ENCODE results near the gene DCST2.

DCST2 gene

DNA sequence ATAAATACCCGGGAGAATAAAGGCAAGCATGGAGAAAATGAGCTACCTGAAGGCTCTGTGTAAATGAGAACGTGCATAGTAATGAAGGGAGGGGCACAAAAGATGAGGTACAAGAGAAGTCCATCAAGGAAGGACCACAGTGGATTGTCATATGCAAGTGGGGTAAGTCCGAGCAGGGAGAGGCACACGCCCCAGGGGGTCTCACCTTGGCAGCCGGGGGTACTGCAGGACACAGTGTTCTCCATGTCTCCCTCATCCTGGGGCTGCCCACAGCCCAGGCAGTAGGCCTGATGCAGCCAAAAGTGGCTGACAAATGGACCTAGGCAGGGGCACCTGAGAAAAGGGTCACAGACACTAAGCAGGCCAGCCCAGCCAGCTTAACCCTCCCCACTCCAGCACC, 10.0 kb downstream of the DCST2 start:
- DNase-seq, result no peak

DNA sequence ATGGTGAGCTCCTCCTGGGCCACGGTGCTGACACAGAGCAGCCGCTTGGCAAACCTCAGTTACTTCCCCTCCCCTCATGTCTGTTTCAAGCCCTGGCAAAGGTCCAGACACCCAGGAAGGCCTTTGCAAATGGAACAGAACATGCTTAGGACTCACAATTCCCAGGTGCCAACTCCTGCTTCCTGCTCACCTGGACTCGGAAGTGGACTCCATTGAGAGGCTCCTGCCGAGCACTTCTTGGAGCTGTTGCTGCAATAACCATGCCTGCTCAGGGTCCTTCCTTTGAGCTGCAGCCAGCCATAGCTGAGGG, 10.7 kb downstream of the DCST2 start:
- DNase-seq, result no peak

DNA sequence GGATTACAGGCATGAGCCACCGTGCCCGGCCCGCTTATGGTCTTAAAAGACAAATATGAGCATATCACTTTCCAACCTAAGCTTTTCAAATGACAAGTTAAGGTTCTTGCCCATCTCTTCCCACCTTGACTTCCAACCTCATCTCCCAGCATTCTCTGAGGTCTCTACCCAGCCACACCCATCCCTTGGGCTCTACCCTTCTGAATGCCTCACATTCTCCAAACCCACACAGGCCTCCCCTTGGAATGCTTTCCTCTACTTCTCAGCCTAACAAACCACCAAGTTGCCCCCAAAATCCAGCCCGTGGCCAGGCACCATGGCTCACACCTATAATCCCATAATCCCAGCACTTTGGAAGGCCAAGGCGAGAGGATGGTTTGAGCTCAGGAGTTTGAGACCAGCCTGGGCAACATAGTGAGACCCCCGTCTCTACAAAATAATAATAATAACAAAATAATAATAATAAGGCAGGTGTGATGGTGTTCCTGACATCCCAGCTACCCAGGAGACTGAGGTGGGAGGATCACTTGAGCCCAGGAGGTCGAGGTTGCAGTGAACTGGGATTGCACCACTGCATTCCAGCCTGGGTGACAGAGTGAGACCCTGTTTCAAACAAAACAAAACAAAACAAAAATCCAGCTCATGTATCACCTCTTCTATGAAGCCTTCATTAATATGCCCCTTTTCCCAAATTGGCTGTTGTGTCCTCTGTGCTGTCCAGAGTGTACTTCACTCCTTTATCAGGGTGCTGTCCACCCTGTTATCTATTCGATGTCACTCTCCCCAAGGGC, 11.2 kb downstream of the DCST2 start:
- DNase-seq, result no peak

DNA sequence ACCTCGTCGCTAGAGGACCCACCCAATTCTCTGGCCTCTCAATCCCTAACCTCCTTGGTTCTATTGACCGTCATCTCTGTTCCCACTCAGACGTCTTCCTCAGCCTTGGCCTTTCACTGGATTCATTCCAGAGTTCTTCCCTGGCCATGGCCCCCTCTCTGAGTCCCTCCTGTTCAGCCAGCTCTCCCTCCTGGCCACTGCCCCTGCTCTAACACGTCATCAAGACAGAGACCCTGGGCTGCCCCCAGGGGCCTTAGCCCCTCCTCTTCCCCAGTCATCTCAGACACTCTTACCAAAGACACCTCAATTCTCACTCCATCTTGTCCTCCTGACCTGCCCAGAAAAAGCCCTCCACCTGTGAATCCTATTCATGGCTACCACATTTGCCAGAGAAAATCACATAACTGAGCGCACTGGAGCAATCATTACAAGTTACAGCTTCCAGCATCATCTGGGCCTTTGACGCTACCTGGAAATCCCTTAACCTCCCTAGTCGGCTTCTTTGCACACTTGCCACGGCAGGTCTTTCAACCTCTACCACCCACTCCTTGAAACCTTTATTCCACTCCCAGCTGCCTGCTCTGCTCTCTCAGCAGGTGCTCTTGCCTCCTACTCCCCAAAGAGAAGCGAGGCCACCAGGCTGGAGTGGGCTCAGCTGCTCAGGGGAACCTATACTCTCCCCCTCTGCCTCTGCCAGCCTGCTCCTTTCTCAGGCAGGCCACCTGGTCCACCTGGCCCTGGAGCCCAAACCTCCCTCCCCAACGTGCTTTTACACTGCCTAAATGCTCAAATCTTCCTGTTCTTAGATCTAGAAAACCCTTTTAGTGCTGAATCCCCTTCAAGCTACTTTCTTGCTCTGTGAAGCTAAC, 14.0 kb downstream of the DCST2 start:
- peak; percentile 12 for DNase-seq

DNA sequence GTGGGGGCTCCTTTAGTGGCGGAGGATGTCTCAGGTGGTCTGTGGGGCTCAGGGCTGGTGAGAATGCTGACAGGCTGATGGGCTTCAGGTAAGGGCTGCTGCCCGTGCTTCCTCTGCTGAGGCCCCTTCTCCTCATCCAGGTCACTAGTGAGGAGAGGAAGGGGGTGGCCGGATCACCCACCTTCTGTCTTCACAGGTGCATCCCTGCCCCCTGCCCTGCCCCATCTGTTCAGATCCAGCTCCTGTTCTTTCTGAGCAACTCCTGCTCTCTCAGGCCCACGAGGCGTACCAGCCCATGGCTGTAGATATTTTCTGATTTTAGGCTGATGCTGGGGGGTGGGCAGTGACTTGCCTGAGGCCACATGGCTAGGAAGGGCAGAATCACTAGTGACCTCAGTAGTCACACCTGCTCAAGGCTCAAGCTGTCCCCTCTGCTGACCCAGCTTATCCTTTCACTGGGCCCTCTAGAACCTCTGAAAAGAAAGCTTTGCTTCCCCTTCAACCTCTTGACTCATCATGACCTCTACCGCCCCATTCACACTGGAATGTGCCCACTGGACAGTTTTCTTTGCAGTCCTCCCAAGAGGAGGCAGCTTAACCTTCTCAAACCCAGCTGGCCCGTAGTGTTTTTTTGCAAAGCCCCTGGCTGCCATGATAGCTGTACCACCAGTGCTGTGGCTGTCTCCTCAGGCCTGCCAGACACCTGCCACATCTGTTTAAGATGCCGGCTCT, 14.8 kb downstream of the DCST2 start:
- no peak for DNase-seq

DNA sequence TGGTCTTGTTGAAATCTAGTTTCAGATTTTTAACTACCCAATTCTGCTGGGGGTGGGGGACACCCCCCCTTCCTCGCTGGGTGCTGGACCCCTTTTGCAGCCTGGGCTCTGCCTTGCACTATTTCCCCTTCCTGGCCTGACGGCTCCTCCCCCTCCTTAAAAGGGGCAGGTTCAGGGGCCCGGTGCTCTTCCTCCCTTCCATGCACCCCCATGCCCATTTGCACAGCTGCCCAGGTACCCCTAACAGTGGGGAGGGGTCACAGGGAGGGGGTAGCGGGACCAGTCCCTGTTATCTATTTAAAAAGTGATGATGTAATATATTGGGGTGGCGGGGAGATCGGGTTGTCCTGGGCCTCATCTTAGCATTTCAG, 15.7 kb downstream of the DCST2 start:
- DNase-seq, result no peak

DNA sequence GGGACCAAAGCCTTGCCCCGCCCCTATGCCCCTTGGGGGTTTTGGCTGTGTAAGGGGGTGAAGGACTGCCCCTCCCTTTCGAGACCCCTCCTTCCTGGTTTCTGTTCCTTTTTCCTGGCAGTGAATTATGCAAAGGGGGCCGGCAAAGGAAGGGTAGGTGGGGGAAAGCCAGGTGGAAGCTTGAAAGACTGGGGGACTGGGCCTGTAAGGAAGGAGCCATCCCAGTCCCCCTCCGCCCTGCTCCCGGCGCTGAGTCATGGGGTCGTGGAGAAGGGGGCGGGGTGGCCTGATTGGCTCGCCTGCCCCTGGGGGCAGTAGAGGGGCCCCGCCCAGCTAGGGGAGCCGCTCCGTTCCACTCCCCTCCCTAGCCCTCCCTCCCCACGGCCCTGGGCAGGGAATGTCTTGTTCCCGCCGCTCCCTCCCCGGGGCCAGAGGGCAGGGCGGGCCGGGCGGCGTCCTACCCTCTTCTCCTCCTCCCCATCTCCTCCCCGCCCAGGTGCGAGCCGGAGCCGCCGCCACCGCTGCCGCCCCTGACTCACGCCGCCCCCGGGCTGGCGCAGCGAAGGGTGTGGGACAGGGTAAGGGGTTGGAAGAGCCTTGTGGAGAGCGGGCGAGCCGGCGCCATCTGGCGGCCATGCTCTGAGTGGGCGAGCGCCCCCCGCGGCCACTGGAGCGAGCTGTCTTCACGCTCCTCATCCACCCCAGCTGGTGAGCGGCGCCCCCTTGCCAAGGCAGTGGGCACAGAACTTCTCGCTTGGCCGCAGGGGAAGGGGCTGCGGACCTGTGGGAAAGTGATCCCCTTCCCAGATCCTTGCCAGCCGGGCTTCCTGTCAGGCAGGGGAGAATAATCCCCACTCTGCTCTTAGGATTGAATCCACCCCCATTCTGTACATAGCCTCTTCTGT, 16.3 kb downstream of the DCST2 start:
- DNase-seq, result peak; percentile 63

DNA sequence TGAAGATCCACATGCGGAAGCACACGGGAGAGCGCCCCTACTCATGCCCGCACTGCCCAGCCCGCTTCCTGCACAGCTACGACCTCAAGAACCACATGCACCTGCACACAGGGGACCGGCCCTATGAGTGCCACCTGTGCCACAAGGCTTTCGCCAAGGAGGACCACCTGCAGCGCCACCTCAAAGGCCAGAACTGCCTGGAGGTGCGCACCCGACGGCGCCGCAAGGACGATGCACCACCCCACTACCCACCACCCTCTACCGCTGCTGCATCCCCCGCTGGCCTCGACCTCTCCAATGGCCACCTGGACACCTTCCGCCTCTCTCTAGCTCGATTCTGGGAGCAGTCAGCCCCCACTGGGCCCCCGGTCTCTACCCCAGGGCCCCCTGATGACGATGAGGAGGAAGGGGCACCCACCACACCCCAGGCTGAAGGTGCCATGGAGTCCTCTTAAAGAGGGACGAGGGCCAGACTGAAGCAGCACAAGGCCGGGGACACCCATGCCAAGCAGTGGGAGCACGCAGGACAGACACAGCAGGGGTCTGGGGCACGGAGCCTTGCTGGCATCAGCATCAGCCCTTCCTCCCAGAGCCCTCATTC, 17.2 kb downstream of the DCST2 start:
- DNase-seq, result no peak

DNA sequence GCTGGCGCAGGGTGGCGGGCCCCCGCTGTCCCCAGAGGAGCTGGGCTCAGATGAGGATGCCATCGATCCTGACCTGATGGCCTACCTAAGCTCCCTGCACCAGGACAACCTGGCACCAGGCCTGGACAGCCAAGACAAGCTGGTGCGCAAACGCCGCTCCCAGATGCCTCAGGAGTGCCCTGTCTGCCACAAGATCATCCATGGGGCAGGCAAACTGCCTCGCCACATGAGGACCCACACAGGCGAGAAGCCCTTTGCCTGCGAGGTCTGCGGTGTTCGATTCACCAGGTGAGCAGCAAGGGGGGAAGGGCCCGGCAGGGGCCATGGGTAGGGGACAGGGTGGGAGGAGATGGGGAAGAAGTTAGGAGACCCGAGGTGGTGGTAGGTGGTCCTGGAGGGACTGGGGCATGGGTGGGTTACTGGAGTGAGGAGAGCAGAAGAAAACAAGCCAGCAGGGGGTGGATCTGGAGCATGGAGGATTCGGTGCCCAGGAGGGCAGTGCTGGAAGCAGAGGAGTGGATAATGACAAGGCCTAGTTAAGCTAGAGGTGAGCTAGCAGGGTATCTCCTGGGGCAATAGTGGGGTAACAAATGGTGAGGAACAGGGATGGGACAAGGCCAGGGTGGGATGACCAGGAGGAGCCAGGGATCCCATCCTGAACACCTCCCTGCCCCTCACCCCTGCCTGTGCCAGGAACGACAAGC, 17.9 kb downstream of the DCST2 start:
- DNase-seq, result no peak

DNA sequence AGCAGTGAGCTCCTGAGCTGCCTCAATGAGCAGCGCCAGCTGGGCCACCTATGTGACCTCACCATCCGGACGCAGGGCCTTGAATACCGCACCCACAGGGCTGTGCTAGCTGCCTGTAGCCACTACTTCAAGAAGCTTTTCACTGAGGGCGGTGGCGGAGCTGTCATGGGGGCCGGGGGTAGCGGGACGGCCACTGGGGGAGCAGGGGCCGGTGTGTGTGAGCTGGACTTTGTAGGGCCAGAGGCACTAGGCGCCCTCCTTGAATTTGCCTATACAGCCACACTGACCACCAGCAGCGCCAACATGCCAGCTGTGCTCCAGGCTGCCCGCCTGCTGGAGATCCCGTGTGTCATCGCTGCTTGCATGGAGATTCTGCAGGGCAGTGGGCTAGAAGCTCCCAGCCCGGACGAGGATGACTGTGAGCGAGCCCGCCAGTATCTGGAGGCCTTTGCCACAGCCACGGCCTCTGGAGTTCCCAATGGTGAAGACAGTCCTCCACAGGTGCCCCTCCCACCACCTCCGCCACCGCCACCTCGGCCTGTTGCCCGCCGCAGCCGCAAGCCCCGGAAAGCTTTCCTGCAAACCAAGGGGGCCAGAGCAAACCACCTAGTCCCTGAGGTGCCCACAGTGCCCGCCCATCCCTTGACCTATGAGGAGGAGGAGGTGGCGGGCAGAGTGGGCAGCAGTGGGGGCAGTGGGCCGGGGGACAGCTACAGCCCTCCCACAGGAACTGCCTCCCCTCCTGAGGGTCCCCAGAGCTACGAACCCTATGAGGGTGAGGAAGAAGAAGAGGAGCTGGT, 18.7 kb downstream of the DCST2 start:
- no peak for DNase-seq

DNA sequence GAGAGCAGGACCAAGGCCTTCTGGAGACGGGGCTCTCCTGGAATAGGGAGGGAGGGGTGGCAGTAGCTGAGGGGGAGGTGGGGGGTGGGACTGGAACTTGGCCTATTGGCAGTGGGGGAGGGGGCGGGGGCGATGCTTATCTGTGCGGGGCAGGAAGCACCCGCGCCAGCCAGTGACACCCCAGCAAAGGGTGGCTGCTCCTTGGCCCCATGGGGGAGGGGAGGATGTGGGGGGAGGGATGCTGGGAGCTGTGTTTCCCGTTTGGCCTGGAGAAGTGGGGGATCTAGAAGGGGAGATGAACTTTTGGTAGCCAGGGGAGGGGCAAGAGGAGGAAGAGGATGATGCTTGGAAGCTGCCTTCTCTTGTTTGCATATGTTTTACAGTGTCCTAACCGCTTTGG, 19.9 kb downstream of the DCST2 start:
- no peak for DNase-seq

DNA sequence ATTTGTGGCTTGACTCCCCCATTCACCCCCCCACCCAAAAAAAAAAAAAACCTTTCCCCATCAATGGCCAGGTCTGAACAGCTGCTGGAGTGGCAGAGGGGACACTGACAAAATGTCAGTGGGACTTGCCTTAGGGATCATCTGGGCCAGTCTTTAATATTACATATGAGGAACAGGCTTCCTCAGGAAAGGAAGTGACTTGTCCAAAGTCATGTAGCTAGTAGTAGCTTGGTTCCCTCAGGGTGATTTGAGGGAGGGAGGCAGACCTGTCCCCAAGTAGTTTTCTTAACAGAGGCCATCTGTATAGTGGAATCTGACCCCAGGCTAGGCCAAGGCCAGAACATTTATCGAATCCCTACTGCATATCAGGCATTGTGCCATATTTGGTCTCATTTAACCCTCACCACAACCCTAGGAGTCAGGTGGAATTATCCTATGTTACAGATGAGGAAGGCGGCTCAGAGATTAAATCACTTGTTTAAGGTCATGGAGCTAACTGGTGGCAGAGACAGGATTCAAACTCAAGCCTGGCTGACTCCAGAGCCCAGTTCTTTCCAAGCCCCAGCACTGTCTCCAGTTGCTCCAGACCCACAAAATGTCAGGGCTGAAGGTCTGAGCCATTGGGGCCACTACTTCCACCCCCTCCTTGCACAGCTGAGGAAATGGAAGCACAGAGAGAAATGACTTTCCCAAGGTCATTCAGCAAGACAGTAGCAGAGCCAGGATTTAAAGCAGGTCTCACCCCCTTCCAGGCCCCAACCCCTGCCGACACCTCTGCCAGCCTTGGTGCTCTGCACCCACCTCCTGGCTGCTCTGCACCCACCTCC, 20.6 kb downstream of the DCST2 start:
- DNase-seq, result no peak

DNA sequence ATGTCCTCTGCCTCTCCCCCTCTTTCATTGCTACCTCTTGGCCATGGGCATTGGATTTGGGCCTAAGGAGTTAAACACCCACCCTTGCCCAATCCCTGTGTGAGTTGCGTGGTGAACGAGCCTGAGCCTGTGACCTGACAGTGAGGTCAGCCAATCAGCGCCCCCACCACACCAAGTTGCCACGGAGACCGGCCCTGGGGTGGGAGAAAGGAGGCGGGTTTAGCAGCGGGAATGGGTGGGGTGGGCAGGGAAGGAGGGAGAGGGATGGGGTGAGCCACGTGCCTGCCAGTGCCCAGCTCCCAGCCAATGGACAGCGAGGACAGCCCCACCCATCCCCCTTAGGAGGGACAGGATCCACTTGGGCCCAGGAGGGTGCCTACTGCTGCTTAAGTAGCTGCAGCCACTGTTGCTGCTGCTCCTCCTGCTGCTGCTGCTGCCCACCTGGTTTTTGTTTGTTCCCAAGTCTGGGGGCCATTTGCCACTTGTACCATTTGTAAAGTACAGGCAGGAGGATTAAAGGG, 21.5 kb downstream of the DCST2 start:
- peak; percentile 70 for DNase-seq

DNA sequence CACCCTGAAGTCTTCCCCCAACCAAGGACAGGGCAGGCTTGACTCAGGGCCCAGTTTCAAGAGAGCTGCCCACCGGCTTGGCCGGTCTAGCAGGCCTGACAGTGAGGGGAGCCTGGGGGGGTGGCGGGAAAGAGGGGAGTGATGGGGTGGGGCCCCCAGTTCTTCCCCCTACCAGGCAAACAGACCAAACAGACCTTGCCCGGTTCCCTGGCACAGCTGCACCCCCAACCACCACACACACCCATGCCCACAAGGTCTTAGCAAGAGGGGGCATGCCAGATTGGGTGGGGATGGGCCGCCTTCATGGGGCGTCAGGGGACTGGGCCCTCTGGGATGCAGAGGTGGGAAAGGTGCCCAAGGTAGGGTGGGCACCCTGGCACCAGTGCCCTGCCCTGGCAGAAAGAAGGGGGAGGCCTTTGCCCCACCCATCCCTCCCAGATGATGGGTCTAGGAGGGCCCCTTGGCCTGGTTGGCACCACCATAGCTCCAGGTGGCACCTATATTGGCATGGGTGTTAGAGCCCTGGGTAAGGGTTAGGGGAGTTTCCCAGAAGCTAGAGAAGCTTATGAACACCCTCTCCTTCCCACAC, 22.1 kb downstream of the DCST2 start:
- no peak for DNase-seq

DNA sequence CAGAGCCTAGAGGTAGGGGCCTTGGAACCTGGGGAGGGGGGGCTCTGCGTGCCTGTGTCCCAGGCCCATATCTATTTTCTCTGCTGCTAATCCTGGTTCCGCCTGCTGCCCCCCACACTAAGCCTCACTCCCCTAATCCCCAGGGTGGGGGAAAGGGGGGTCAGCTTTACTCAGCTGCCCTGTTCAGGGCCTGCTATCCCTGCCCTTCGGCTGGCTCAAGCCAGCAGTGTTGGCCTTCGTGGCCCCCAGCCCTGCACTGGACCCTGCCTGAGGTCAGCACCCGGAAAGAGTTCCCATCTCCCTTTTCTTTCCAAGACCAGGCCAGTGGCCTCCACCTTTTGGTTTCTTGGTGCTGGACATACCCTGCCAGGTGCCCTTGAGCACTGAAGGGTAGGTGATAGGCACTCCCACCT, 22.6 kb downstream of the DCST2 start:
- no peak for DNase-seq

DNA sequence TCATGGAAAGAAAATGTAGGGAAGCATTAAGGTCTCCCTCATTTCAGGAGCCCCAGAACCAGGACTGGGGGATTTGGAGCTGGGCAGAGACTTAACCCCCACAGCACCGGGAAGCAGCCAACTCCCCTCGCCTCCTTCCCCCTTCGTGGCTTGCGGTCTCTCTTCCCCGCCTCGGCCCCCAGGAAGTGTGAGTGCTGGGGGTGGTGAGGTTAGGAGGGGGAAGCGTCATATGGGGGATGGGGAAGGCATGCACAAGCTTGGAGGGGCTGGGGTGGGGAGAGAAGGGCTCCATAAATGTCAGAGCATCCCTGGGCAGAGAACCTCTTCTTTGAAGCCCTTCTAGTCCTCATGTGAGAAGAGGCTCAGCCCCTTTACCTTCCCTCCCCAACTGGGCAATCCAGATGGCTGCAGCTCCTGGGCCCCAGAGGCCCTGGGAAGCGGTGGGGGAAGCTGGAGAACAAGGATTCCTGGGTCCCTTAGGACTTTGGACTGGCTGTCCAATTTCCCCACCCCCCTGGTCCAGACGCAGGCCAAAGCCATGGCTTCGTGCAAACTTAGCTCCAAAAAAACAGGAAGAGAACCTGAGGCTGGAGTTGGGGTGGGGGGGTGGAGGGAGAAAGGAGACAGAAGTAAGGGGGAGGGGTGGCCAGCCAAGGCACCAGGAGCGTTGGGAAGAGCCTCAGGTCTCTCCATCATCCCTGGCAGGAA, 23.2 kb downstream of the DCST2 start:
- no peak for DNase-seq

DNA sequence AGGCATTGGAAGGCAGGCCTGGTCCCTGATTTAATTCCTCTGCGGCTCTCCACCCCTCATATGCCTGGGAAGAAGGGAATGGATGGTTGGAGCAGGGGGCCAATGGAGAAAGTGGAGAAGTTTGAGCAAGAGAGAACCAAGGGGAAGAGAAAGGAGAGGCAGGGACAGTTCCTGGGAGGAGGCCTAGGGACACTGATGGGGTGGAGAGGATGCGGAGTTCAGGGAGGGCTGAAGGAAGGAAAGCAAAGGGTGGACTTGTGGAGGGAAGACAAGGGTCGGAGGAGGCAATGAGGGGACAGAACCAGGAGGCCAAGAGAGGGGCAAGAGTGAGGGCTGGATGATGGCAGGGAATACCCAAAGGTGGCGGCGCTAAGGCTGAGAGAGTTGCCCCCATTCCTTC, 23.8 kb downstream of the DCST2 start:
- no peak for DNase-seq

DNA sequence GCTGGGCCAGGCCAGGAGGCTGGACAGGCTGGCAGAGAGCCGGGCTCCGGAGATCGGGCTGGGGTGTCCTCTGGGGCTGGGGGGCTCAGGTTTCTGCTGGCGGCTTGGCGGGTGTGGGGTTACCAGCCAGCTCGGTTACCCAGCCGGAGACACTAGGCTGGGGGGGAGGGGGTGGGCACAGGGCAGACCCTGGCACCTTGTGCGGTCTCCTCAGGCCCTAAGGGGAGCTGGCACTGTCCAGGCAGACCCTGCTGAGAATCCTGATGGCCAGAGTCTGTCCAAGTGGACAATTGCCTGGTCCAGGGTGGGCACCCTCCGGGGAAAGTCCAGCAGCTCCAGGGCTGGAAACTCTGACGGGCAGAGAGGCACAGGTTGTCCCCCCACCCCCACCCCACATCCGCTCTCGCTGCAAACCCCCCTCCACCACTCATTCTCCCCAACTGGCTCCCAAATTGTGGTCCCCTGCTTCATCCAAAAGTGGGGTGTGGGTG, 24.3 kb downstream of the DCST2 start:
- DNase-seq, result no peak
